ENCODE measurements around the gene FLT1.

FLT1 gene

GRCh38 chr13:28339419-28339818 is 155.5 kb downstream of the FLT1 start:
- DNase-seq (ENCODE audit: low spot score) = no peak

- no peak for DNase-seq (ENCODE audit: low spot score)
These were observed 156.2 kb downstream of the FLT1 start for GRCh38 chr13:28338742-28339141.

GRCh38 chr13:28338006-28338574 is 156.8 kb downstream of the FLT1 start:
- no peak for DNase-seq (ENCODE audit: low spot score)

GRCh38 chr13:28337166-28338005 is 157.5 kb downstream of the FLT1 start:
- peak; percentile 78 for DNase-seq (ENCODE audit: low spot score)

- no peak for DNase-seq (ENCODE audit: low spot score)
These were observed 158.7 kb downstream of the FLT1 start for GRCh38 chr13:28336193-28336657.

GRCh38 chr13:28333204-28333881 is 161.6 kb downstream of the FLT1 start:
- DNase-seq (ENCODE audit: low spot score) = no peak

- peak; percentile 90 for DNase-seq (ENCODE audit: low spot score)
These were observed 165.4 kb downstream of the FLT1 start for GRCh38 chr13:28329395-28330158.

- DNase-seq (ENCODE audit: low spot score) = no peak
These were observed 166.7 kb downstream of the FLT1 start for GRCh38 chr13:28328271-28328607.

- DNase-seq (ENCODE audit: low spot score) = peak; percentile 53
These were observed 167.3 kb downstream of the FLT1 start for GRCh38 chr13:28327373-28328270.

- no peak for DNase-seq (ENCODE audit: low spot score)
These were observed 168.9 kb downstream of the FLT1 start for GRCh38 chr13:28326056-28326455.

GRCh38 chr13:28325022-28325421 is 169.9 kb downstream of the FLT1 start:
- no peak for DNase-seq (ENCODE audit: low spot score)

GRCh38 chr13:28324181-28324789 is 170.6 kb downstream of the FLT1 start:
- peak; percentile 75 for DNase-seq (ENCODE audit: low spot score)

GRCh38 chr13:28322256-28322905 is 172.5 kb downstream of the FLT1 start:
- no peak for DNase-seq (ENCODE audit: low spot score)

- no peak for DNase-seq (ENCODE audit: low spot score)
These were observed 173.2 kb downstream of the FLT1 start for GRCh38 chr13:28321756-28322155.

- DNase-seq (ENCODE audit: low spot score) = no peak
These were observed 173.9 kb downstream of the FLT1 start for GRCh38 chr13:28320884-28321574.

- no peak for DNase-seq (ENCODE audit: low spot score)
These were observed 174.7 kb downstream of the FLT1 start for GRCh38 chr13:28320209-28320608.

GRCh38 chr13:28319528-28319927 is 175.4 kb downstream of the FLT1 start:
- no peak for DNase-seq (ENCODE audit: low spot score)

- no peak for DNase-seq (ENCODE audit: low spot score)
These were observed 176.4 kb downstream of the FLT1 start for GRCh38 chr13:28318496-28318895.

GRCh38 chr13:28316836-28317235 is 178.1 kb downstream of the FLT1 start:
- no peak for DNase-seq (ENCODE audit: low spot score)

GRCh38 chr13:28316129-28316528 is 178.8 kb downstream of the FLT1 start:
- DNase-seq (ENCODE audit: low spot score) = no peak
